HG03045 (cell line): ENCODE measurements around the gene TMC3.
"Not testable (repeated sequence)": the region's sequence is repeated elsewhere in the genome, so short reads cannot be mapped to it uniquely, and the experiment has no call there.

ENCODE experiments used
- ATAC-seq: cut with Tn5 transposase; IDR thresholded peaks from one replicate; pipeline ENCODE4 v1.9.1; 2021; ENCODE audit warnings: mild to moderate bottlenecking, moderate library complexity; ENCODE audit not compliant: unreplicated experiment

The TMC3 gene

DNA sequence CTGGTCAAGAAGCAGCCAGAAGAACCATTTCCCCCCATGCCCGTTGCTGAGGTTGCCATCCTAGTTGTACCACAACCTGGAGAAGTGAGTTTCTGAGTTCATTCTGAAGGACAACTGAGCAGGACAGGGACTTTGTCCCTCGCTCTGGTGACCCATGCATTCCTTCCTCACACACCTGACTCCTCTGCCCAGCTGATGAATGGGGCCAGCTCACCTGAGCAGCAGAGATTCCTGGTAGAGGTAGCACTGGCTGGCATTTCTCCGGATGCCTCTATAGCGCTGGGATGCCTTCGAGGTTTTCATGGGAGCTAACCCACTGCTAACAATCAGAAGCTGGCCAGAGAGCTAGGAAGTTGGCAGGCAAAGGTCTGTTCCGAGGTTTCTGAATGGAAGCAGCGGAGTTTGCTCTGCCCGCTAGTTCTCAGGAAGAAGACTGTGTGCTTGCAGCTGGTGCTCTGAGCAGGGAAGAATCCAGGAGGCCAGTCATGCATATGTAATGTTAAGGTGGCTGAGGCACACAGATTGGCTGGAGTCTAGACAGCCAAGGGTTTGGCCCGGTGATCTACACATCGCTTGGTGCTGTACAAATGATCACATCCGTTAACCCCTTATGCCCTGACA is at the start of gene TMC3:
TMC3 (minus strand) TSS at position 439 of the 621 bp plus-strand sequence; CDS start at position 303, 136 bp downstream.
- ATAC-seq = no peak

DNA sequence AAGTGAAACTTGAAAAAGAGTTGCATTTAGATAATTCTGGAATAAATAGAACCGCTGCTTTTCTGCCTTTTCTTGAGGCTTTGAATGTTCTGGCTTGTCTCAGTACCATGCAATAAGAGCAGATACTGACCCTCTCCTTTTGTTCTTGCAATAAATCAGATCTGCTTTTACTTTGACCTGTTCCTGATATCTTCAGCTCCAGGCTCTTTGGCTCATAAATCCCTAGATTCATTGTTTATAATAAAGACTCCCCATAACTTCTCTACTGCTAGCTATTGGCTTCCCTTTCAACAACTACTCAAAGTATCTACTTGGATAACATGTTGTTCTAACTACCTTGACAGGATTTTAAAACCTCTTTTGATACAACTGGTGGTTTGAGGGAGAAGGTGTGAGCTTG is 47.4 kb upstream of the TMC3 start:
- ATAC-seq = no peak

DNA sequence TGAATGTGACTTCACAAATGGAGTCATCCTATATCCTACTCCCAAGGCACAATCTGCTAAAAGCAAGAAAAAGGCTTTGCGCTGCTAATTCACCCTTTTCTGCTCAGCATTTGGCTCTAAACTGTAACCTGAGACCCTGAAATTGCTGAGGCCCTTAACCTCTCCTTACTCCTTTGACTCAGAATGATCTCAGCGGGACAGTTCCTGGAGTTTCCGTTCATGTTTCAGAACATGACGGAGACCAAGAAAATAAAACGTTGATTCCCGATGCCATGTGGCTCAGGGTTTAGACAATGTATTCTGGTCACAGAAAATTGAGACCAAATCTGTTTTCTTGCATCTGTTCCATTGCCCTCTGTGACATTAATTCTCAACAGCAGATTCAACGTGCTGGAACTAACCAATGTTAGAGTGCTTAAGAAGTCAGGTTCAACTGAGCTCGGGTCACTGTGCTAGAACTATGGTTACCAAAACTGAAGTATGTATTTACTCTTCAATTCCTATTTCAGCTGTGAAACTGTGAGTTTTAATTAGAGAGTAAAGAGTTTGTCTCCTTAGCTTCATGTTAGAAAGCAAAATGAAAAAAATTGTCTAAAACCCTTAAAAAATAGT is 45.4 kb upstream of the TMC3 start:
- ATAC-seq = no peak

DNA sequence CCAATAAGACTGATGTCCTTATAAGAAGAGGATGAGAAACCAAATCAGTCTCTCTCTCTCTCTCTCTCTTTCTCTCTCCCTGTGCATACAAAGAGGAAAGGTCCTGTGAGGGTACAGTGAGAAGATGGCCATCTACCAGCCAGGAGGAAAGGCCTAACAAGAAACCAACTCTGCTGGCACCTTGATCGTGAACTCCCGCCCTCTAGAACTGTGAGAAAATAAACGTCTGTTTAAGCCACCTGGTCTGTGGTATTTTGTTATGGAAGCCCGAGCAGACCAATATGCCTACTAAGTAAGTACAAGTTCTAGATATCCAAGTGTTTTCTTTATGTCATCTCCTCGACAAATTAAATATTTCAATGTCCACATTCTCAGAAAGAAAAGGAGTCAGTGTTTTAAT is 44.9 kb upstream of the TMC3 start:
- ATAC-seq = no peak

DNA sequence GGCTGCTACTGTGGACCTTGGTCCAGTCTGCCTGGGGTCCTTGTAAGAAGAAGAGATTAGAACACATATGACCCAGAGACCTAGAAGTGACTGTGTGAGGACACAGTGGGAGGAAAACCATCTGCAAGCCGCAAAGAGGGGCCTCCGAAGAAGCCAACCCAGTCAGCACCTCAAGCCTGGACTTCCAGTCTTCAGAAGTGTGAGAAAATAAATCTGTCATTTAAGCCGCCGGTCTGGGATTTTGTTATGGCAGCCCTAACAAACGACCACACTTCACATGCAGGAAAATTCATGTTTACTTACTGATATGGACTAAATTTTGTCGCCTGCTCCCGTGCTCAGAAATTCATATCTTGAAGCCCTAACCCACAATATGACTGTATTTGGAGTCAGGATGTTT is 44.4 kb upstream of the TMC3 start:
- no peak for ATAC-seq

DNA sequence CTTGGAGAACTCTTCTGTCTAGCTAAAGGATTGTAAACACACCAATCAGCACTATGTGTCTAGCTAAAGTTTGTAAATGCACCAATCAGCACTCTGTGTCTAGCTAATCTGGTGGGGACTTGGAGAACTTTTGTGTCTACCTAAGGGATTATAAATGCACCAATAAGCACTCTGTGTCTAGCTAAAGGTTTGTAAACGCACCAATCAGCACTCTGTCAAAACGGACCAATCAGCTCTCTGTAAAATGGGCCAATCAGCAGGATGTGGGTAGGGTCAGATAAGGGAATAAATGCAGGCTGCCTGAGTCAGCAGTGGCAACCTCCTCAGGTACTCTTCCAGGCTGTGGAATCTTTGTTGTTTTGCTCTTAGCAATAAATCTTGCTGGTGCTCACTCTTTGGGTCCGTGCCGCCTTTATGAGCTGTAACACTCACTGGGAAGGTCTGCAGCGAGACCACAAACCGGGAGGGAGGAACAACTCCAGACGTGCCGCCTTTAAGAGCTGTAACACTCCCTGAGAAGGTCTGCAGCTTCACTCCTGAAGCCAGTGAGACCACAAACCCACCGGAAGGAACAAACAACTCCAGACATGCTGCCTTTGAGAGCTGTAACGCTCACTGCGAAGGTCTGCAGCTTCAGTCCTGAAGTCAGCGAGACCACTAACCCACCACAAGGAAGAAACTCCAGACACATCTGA is 40.4 kb upstream of the TMC3 start:
- ATAC-seq = not testable (repeated sequence)

DNA sequence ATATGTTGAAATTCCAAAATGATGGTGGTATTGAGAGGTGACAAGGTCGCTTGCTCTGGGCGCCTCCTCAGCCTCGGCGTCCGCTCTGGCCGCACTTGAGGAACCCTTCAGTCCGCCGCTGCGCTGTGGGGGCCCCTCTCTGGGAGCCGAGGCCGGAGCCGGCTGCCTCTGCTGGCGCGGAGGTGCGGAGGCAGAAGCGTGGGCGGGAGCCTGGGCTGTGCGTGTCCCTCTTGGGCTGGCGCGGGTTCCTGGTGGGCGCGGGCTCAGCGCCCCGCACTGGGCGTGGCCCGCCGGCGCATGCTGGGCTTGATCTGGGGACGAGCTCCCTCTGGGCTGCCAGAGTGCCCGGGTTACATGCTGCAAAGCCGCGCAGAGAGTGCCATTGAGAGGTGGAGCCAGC is 39.8 kb upstream of the TMC3 start:
- no peak for ATAC-seq

DNA sequence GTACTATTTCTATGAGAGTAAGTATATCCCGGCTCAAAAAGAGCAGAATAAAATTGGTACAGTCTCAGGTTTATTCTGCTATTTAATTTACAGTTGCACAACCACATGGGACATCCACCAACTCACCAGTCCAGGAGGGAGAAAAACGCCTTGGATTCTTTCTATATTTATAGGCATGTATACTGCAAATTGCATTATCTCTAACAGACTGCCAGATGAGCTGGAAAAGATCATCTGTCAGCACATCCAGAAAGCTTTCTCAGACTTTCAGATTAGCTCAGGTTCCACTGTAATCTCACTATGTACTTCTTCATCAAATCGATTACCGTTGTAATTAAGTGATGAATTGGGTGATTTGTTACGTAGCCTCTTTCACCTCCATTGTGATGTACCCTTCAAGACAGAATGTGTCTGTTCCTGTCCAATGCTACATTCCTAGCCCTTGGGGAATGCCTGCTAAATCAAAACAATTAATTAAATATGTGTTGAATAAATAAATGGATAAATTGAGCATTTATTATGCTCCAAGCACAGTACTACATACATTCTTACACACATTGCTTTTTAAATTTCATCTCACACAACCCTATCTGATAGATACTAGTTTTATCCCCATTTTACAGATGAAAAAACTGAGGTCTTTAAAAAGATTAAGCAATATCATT is 38.1 kb upstream of the TMC3 start:
- no peak for ATAC-seq

DNA sequence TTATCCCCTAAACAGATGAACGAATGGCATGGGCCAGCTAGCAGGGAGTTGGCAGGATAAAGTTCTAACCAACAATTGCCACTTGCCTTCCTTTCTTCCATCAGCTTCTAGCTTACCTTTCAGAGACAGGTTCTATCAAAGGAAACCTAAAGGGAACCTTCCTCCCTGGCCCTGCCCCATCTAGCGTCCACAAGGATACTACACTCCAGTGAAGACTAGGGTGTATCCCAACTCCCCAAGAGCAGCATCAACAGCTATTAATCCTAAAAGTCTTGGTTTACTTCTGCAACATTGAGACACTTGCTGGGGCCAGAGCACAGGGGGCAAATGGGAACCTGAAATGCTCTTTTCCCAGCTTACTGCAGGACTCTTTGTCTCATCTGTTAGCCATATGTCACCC is 37.0 kb upstream of the TMC3 start:
- no peak for ATAC-seq

DNA sequence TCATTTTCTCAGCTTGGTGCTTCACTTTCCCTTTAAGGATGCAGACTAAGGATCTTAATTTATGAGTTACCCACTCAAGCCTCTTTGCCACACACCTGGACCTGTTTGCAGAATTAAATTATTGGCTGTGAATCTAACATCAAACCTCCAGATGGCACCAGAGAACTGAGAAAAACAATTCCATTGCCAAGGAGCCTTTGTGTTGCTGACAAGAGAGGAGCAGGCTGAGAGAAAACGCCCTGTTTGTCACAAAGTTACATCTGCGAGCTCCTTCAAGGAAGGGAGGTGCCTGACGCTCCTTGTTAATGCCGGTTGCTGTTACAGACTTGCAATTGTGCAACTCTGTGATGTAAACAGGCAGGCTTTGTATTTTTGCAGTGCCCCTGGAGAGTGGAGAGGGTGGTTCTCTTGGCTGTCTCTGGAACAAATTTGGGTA is 36.3 kb upstream of the TMC3 start:
- no peak for ATAC-seq

DNA sequence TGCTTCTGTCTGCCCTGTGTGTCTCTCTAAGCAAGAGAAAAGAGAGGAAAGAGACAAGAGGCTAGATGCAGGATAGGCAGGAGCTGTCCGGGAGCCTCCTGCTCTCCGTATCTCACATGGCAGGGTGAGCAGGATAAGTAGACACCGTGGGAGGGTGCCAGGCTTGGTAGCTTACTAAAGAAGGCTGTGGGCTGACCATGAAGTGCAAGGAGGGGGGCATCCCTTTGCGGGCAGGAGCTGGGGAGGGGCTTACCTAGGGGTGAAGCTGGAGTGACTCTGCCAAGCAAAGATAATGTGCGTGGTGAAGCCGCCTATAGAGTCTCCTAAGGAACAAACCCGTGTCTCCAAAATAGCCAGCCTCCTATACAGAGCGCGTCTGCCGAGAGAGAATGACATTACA is 33.7 kb upstream of the TMC3 start:
- no peak for ATAC-seq

DNA sequence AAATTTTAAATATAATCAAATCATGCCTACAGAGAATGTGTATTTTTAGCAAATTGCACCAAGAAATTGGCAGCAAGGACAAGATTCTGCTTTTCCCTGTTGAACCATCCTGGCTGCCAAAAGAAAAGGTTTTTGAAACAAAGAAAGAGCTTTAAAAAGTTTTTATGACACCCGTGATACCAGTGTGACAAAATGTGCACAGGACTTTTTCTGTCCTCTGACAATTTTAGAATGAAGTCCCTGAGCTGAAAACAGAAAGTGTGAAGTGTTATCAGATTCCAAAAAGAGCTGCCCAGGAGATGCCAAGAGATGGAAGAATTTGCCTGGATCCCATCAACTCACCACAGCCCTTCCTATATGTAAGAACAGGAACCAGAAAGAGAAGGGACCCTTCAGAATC is 33.2 kb upstream of the TMC3 start:
- ATAC-seq = no peak

DNA sequence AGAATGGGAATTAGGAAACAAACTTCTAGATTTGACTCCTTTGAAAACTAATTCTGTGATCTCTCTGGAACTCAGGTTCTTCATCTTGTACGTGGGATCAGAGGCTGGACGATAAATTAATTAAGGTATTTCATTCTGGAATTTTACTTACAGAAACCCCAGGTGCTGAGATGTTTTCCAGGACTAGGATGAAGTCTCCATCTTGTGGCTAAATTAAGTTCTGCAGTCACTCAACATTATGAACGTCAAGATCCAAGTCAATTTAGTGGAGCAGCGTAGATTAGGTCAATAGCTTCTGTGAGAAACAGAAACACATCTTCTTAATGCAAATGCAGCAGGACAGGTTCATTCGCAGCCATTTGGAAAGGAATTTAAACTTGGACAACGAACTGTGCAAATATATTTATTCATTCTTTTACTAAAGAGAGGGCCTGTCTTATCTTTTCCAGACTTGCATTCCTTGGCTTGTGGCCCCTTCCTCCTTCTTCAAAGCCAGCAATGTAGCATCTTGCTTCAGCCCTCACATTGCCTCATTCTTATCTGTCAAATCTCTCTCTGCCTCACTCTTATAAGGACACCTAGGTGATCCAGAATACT is 26.7 kb upstream of the TMC3 start:
- no peak for ATAC-seq

DNA sequence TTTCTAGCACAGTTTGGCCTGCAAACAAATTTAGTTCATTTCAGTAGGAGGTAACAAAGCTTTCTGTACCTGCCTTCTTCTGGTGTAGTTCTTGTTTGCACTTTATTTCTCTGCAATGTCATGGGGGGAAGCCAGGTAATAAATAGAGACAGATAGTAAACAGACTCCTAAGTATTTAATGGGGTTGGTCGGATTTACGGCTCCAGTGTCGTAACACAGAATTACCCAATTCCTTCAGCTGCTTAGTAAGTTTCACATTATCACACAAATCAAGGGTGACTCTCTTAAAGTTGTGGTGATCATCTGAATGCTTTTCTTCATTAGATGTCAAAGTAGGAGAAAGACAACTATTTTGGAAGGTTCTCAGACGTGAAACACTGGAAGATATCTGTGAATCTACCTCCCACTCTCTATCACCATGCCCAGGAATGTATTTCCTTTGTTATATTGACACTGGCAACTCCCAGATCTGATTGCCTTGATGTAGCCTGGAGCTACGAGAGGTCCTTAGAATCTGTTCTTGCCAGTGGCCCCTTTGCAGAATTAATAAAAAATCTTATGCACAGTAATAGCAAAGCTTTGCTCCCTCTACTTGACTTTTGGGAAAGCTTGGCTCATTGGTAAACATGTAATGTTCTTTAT is 25.0 kb upstream of the TMC3 start:
- ATAC-seq = no peak

DNA sequence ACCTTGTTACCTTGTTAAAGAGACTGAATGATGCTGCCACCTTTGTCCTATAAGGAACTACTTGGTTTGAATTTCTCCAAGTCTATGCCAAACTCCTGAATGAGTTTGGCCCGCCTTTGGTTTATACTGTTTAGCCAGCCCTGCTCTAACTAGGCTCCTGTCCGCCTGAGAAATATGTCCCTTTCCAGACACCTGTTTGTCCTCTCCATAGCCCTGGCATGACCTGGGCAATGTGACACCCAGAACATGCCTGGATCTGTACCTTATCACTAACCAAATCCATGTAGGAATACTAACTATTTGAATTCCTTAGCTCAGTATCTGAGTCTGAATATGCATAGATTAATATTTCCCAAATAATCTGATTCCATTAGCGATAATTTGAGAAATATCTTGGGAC is 24.4 kb upstream of the TMC3 start:
- no peak for ATAC-seq

DNA sequence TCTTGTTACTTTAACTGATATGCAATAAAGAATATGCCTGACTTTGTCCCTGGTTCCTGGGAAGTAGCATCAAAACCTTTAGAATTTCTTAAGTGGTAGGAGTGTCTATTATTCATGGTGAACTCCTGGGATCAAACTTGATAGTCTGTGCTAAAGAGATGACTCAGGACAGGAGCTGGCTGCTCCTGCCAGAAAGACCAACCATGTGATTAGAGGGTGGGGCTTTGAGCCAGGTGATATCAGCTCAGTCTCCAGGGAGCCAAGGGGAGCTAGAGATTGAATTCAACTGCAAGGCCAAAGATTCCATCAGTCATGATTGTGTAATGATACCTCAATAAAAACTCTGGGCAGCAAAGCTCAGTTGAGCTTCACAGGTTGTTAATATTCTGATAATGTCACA is 20.6 kb upstream of the TMC3 start:
- ATAC-seq = no peak

DNA sequence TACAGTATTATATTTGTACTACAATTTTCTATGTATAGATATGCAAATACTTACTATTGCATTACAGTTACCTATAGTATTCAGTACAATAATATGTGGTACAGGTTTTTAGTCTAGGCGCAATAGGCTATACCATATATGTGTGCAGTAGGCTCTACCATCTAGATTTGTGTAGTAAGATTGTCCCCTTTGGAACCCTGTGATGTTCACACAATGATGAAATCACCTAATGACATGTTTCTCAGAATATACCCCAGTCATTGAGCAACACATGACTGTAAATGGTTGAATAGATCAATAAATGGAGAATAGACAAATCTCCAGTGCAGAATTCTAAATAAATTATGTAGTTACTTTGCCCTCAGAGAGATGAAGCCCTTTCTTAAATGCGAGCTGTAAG is 17.6 kb upstream of the TMC3 start:
- no peak for ATAC-seq

DNA sequence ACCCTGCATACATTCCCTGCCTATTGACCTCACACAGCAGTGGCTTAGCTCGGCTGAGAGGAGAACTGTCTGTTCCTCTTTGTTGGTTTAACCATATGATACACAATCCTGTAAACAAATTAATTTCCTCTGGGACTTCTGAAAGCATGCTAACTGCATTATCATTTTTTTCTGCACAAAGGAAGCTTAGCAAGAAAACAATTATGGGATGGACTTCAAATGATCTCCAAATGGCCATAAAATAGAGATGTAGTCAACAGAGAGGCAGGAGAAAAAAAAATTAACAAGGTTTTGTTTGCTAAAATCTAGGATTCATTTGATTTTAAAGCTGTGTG is 14.4 kb upstream of the TMC3 start:
- no peak for ATAC-seq

DNA sequence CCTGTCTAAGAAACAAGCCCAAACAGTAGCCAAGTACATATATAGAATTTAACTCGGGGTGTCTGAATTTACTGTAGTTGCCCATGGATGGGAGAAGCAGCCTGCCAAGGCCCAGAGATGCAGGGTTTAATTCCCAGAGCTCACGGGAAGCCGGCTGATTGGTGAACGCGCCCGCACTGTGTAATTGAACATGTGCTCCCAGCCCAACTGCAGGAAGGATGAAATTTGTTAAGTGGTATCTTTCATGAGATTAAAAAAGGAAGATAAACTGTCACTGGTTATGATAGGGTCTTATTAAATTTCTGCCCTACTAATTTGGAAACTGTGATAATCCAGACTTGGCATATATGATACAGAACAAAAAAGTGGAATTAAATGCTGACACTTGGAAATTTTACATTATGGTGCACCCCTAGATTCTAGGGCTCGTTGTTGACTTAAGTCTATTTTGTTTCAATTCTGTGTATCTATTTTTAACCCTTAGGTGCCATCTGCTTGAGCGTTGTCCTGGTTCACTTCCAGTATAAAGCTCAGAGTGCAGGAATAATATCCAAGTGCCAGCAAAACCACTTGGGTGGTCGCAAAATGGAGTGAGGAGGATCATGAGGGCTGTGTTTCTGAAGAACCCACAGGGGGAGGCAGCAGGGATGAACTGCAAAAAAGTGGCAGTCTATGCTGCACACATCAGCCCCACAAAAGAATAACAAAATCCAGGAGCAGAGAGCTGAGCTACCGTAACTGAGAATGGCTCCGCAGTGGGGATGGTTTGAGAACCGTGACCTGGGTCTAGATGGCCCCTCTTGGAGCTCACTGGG is 13.8 kb upstream of the TMC3 start:
- no peak for ATAC-seq

DNA sequence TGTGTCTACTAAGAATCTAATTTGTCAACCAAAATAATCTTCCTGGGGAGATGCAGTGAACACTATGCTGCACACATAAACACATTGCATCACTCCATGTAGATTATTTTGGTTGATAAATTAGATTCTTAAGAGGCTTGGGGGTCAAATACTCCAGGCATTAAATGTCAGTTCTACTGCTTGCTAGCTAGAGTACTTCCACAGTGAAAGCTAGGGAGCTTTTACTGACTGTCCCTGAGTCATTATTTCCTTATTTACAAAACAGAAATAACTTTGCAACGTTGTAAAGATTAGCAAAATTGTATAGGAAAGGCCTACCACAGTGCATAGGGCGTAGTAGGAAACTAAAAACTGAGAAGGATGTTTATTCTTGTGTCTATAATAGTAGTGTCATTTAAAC is 12.9 kb upstream of the TMC3 start:
- no peak for ATAC-seq
